Hypothalamus (tissue), 51 donors: ENCODE measurements around the gene RBBP4.
"Not testable (repeated sequence)": the region's sequence is repeated elsewhere in the genome, so short reads cannot be mapped to it uniquely, and the experiment has no call there.

Experiments used
- DNase-seq, 51 donors: peaks; one replicate each; lab custom pipeline; 2025; lab: John Stamatoyannopoulos, UW

The RBBP4 gene

GRCh38 chr1:32636914-32637645, 13.9 kb upstream of the RBBP4 start:
- no peak for DNase-seq

- DNase-seq = no peak
Measured at GRCh38 chr1:32639489-32640075, 11.4 kb upstream of the RBBP4 start.

GRCh38 chr1:32642292-32642827, 8.6 kb upstream of the RBBP4 start:
- not testable (repeated sequence) for DNase-seq

GRCh38 chr1:32644426-32644825, 6.6 kb upstream of the RBBP4 start:
- no peak for DNase-seq

GRCh38 chr1:32647308-32648134, 3.5 kb upstream of the RBBP4 start:
- no peak for DNase-seq

DNA sequence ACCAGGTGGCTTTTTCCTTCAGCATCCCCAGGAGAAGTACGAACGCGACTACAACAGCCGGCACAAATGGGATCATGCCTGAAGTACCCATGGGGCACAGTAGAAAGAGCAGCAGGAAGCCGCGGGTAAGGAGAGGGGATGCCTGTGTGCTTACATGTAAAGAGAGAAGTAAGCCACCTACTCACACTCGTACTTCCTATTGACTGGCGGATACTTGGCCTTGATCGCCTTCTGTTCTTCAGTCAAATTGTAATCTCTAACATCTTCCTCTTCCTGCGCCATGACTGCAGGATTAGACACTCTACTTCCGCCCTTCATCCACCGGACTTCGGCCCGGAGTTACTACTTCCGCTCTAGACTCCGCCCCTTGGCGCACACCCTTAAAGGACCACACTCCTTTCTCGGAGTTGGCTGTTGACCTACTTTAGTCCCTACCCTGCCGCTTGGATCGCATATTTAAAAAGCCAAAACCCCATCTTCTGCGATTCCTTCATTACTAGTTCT, 708 bp upstream of the RBBP4 start, which contains the start of gene ZBTB8OS:
Gene ZBTB8OS (minus strand): TSS at position 303 of the 504 bp plus-strand sequence. CDS start 21 bp downstream, at position 282.
- DNase-seq = peak; percentile 15 to 94 (median 78)

- peak in 7 of 51 donors; percentile 36 to 62 (median 50) for DNase-seq
Measured at GRCh38 chr1:32651461-32652073, 559 bp downstream of the RBBP4 start.

GRCh38 chr1:32652244-32652962, 1.4 kb downstream of the RBBP4 start:
- DNase-seq = no peak

DNA sequence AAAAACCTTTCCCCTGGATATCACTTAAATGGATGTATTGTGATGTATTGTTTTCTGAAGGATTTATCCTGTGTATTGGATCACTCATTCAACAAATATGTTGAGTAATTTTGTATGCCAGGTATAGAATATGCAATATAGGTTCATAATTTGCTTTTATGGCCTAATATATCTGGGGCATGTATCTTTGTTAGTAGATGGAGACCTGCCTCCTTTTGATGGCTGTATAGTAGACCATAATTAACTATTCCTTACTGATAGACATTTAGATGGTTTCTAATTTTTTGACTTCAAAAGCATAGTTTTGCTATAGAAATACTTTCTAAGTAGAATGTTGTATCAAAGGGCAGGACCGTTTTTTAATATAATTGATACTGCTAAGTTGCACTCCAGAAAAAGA, 8.6 kb downstream of the RBBP4 start:
- no peak for DNase-seq

DNA sequence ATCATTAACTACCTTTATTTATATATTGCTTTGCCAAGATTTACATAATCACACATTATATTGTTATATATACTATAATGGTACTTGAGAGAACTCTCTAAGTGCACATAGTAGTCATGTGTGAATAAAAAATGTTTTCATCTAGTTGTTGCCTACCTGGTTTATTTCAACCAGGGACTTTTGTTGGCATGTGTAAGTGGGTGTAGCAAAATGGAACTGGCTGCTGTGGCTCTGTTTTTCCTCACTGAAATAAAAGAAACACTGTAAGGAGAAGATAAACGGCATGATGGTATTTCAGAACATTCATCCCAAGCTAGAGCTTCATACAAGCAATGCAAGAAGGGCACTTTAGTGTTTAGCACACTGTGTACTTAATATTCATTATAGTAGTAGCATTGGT, 14.9 kb downstream of the RBBP4 start:
- no peak for DNase-seq

- no peak for DNase-seq
Measured at GRCh38 chr1:32666901-32667566, 16.0 kb downstream of the RBBP4 start.

- not testable (repeated sequence) for DNase-seq
Measured at GRCh38 chr1:32668716-32669115, 17.7 kb downstream of the RBBP4 start.

DNA sequence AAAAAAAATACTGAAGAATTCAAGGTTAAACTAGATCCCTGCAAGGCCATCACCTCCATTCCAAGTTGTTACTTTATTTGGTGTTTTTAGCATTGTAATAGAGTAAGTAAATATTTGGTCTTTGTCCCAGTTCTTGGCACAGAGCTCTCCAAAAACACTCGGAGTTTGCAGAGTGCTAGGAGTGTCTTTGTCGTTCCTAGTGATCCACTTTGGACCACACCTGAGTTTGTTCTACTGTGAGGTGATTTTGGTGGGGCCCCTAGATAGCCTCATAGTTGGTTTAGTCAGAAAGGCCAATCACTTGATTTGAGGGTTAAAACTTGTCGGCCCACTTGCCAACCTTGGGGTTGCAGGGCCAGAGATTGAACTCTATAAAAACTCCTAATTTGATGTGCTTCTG, 25.9 kb downstream of the RBBP4 start:
- DNase-seq = no peak

DNA sequence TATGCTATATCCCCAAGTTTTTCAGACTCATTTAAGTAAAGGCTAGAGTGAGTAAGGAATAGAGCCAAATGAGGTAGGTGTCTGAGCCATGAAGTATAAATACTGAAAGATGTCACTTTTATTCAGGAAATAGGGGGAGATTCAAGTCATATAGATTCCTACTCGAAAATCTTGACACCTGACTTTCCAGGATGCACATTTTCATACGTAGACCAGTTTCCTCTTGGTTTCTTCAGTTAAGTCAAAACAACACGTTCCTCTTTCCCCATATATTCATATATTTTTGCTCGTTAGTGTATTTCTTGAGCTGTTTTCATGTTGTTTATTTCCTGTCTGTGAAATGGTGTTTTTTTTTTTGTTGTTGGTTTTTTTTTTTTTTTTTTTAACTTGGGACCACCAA, 29.0 kb downstream of the RBBP4 start:
- not testable (repeated sequence) for DNase-seq

- no peak for DNase-seq
Measured at GRCh38 chr1:32680642-32681041, 29.6 kb downstream of the RBBP4 start.

- DNase-seq = peak in 2 of 51 donors; percentile 9 to 25
Measured at GRCh38 chr1:32681509-32681908, 30.5 kb downstream of the RBBP4 start.

- DNase-seq = no peak
Measured at GRCh38 chr1:32681999-32682398, 31.0 kb downstream of the RBBP4 start.

- no peak for DNase-seq
Measured at GRCh38 chr1:32683397-32683796, 32.4 kb downstream of the RBBP4 start.

- peak in 6 of 51 donors; percentile 11 to 32 (median 22) for DNase-seq
Measured at GRCh38 chr1:32684167-32684811, 33.3 kb downstream of the RBBP4 start.
